GM23338 (cell line): ENCODE measurements around the gene CUEDC2. TPM values are rescaled to one million over a fixed set of nuclear protein-coding genes. Genes with fewer than 3 reads are reported as not detected.

Source experiments
- ATAC-seq: fragments of 200-7000 bp; cut with Tn5 transposase; 3 replicates; pipeline ENCODE4 v1.9.1; 2020
- DNase-seq: peaks from one replicate; pipeline ENCODE4 v3.0.0-alpha.2; 2015; ENCODE audit warnings: low spot score
- H2AFZ ChIP-seq: fragments of 200-600 bp; sonication (generic); 2 replicates; pipeline ENCODE4 v1.8.0; 2016; ENCODE audit warnings: antibody characterized with exemption, mild to moderate bottlenecking, moderate library complexity
- H3F3A ChIP-seq: fragments of 200-600 bp; sonication (generic); replicated peaks from 2 replicates; pipeline ENCODE4 v1.8.0; 2017; ENCODE audit warnings: antibody characterized with exemption, mixed run types, low read depth
- H3K27ac ChIP-seq: fragments of 200-600 bp; sonication (generic); 2 replicates; pipeline ENCODE4 v1.6.1; 2016; ENCODE audit warnings: low read depth
- H3K27me3 ChIP-seq: fragments of 200-600 bp; sonication (generic); 2 replicates; pipeline ENCODE4 v1.8.0; 2016; ENCODE audit warnings: mild to moderate bottlenecking, mixed run types, moderate library complexity; ENCODE audit not compliant: insufficient read depth
- H3K36me3 ChIP-seq: fragments of 200-600 bp; sonication (generic); 2 replicates; pipeline ENCODE4 v1.8.0; 2016; ENCODE audit warnings: mild to moderate bottlenecking; ENCODE audit not compliant: insufficient read depth
- H3K4me1 ChIP-seq: fragments of 200-600 bp; sonication (generic); 2 replicates; pipeline ENCODE4 v1.8.0; 2016; ENCODE audit warnings: mild to moderate bottlenecking, moderate library complexity; ENCODE audit not compliant: insufficient read depth
- H3K4me2 ChIP-seq: fragments of 200-600 bp; sonication (generic); 2 replicates; pipeline ENCODE4 v1.7.1; 2017; ENCODE audit warnings: mixed run types
- H3K4me3 ChIP-seq: fragments of 200-600 bp; sonication (generic); 2 replicates; pipeline ENCODE4 v1.6.1; 2016; ENCODE audit warnings: mixed run types
- H3K79me2 ChIP-seq: fragments of 200-600 bp; sonication (generic); replicated peaks from 2 replicates; pipeline ENCODE4 v1.8.0; 2017; ENCODE audit warnings: mild to moderate bottlenecking; ENCODE audit not compliant: insufficient read depth
- H3K9me2 ChIP-seq: fragments of 200-600 bp; sonication (generic); 2 replicates; pipeline ENCODE4 v1.8.0; 2017; ENCODE audit not compliant: insufficient read depth
- H4K20me1 ChIP-seq: fragments of 200-600 bp; sonication (generic); replicated peaks from 2 replicates; pipeline ENCODE4 v1.8.0; 2017; ENCODE audit warnings: mild to moderate bottlenecking; ENCODE audit not compliant: insufficient read depth
- H3K27ac Mint-ChIP-seq: 2 replicates; pipeline ENCODE4 v1.8.0; 2020; ENCODE audit warnings: inconsistent platforms, mild to moderate bottlenecking, moderate library complexity, mixed read lengths
- H3K27me3 Mint-ChIP-seq: 3 replicates; pipeline ENCODE4 v1.8.0; 2022; ENCODE audit warnings: low read depth, mild to moderate bottlenecking, moderate library complexity, mixed read lengths, inconsistent platforms; ENCODE audit not compliant: insufficient read depth, poor library complexity
- H3K36me3 Mint-ChIP-seq: 3 replicates; pipeline ENCODE4 v1.8.0; 2021; ENCODE audit warnings: low read depth, mild to moderate bottlenecking, inconsistent platforms, moderate library complexity, mixed read lengths
- H3K4me1 Mint-ChIP-seq: 3 replicates; pipeline ENCODE4 v1.8.0; 2020; ENCODE audit warnings: mild to moderate bottlenecking, inconsistent platforms, mixed read lengths
- H3K4me3 Mint-ChIP-seq: 3 replicates; pipeline ENCODE4 v1.8.0; 2021; ENCODE audit warnings: moderate library complexity, mild to moderate bottlenecking, inconsistent platforms, mixed read lengths
- H3K9me3 Mint-ChIP-seq: 3 replicates; pipeline ENCODE4 v1.8.0; 2020; ENCODE audit warnings: moderate library complexity, mild to moderate bottlenecking, inconsistent platforms, mixed read lengths
- CREB1 ChIP-seq: fragments of 250-450 bp; sonication (Bioruptor Pico); IDR thresholded peaks from 2 replicates; pipeline ENCODE4 v1.5.0; 2020; ENCODE audit warnings: low read depth, mild to moderate bottlenecking, moderate library complexity
- NANOG ChIP-seq: IDR thresholded peaks from 2 replicates; pipeline ENCODE4 v1.6.1; 2016; ENCODE audit warnings: antibody characterized with exemption, borderline replicate concordance
- ZNF114 ChIP-seq: fragments of 250-450 bp; sonication (Bioruptor Pico); IDR thresholded peaks from 2 replicates; pipeline ENCODE4 v1.5.0; 2020; ENCODE audit warnings: mild to moderate bottlenecking, moderate library complexity
- ZNF331 ChIP-seq: fragments of 250-450 bp; sonication (Bioruptor Pico); IDR thresholded peaks from 2 replicates; pipeline ENCODE4 v1.5.0; 2020; ENCODE audit warnings: low read depth, mild to moderate bottlenecking, moderate library complexity
- ZNF462 ChIP-seq: fragments of 250-450 bp; sonication (Bioruptor Pico); IDR thresholded peaks from 2 replicates; pipeline ENCODE4 v1.5.0; 2020; ENCODE audit warnings: mild to moderate bottlenecking, moderate library complexity
- polyA plus RNA-seq: library from polyadenylated mRNA; unstranded; fragments of >200 nt; fragmentation: Nextera tagmentation; extraction: Ambion mirVana; gene quantifications from 2 replicates; pipeline ENCODE4 v1.2.1, GENCODE V29; 2016
- total RNA-seq: library from RNA; depleted of rRNA; stranded (reverse); fragments of >200 nt; shearing (Covaris generic); gene quantifications from 2 replicates; pipeline ENCODE4 v1.2.3, GENCODE V29; 2014

CUEDC2 gene
- total and polyA plus RNA-seq, 2 experiments from 2014 or later = 39.2 to 47.3 TPM

DNA sequence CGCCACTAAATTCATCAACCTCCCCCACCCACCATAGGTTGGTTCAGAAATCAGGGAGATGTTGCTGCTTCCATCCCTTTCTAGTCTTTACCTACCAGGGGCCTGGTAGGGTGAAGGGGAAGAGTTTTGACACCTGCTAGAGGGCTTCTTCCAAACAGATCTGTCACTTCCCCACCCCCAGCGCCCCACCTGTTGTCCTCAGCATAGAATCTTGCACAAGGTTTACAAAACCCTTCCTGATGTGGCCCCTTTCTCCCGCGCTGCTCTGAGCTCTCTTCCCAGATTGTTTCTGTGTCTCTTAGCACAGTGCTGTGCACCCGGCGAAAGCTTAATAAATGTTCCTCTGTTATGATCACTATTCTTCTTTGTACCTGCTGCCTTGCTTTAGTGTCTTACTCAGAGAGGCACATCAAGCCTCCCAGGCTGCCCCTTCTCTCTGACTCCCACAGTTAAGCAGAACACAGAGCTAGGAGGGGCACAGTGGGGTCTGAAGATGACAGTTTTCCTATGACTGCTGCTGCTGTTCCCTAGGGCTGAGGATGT is 30.2 kb upstream of the CUEDC2 start:
- no peaks in the 10 kb centered on the region; the same call in 1 of the 3 replicates for H3K36me3 Mint-ChIP-seq
- H3K27ac ChIP-seq = no peak overlapping the region
- no peaks in the 10 kb centered on the region for H3K9me2 ChIP-seq
- H3K27me3 ChIP-seq = peaks cover 5% of the 10 kb centered on the region; the same call in 1 of the 2 replicates
- H3K4me2 ChIP-seq = peak overlapping the region; percentile 96
- H3K27me3 Mint-ChIP-seq = peaks cover 16% of the 10 kb centered on the region
- H4K20me1 ChIP-seq = no peaks in the 10 kb centered on the region; the same call in 1 of the 2 replicates
- TF ChIP-seq CREB1 (CRISPR knock-in tag) (no peak), ZNF114 (no peak), ZNF462 (CRISPR knock-in tag) (no peak), ZNF331 (CRISPR knock-in tag) (no peak), NANOG (no peak)
- peaks cover 29% of the 10 kb centered on the region for H3K4me1 ChIP-seq
- H3K79me2 ChIP-seq = peaks cover 23% of the 10 kb centered on the region; the same call in 1 of the 2 replicates
- no peak overlapping the region for H2AFZ ChIP-seq
- H3K36me3 ChIP-seq = no peaks in the 10 kb centered on the region
- H3K27ac Mint-ChIP-seq = no peak overlapping the region
- peak overlapping the region; percentile 90 for H3K4me3 Mint-ChIP-seq
- peaks cover 36% of the 10 kb centered on the region for H3K4me1 Mint-ChIP-seq
- peak overlapping the region; percentile 85 for H3K4me3 ChIP-seq
- DNase-seq (no peak), ATAC-seq (no peak)
- H3K9me3 Mint-ChIP-seq = no peaks in the 10 kb centered on the region
- 0 out of 2 replicates have a peak, but pooled peaks cover 20% of the 10 kb centered on the region for H3F3A ChIP-seq
